ENCODE results near the gene CLTB.

DNA sequence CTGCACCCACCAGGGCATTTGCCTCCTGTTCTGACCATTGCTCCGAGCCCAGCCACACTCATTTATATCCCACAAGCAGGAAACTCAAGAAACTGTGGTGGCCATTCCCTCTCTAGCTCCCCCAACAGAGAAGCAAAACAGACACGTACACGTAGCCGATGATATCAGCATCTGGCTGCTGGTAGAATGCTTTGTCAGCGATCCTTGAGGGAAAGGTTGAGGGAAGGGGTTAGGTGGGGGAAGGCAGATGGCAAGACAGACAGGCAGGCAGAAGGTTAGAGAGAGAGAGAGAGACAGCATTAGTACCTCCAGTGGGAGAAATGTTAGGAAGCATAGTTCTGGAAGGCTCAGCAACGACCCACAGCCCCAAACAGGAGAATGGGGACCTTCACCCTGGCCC, 20.0 kb downstream of the CLTB start:
- TF ChIP-seq, protein P1, sequence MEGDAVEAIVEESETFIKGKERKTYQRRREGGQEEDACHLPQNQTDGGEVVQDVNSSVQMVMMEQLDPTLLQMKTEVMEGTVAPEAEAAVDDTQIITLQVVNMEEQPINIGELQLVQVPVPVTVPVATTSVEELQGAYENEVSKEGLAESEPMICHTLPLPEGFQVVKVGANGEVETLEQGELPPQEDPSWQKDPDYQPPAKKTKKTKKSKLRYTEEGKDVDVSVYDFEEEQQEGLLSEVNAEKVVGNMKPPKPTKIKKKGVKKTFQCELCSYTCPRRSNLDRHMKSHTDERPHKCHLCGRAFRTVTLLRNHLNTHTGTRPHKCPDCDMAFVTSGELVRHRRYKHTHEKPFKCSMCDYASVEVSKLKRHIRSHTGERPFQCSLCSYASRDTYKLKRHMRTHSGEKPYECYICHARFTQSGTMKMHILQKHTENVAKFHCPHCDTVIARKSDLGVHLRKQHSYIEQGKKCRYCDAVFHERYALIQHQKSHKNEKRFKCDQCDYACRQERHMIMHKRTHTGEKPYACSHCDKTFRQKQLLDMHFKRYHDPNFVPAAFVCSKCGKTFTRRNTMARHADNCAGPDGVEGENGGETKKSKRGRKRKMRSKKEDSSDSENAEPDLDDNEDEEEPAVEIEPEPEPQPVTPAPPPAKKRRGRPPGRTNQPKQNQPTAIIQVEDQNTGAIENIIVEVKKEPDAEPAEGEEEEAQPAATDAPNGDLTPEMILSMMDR (IDR thresholded peaks at IDR 0.05): no peak
- no peak for TF ChIP-seq ZFX (IDR thresholded peaks at IDR 0.05; ENCODE audit: borderline replicate concordance)
